Islet of Langerhans (tissue), 1 donor: ENCODE measurements around the gene SSNA1.
"Not testable (repeated sequence)": the region's sequence is repeated elsewhere in the genome, so short reads cannot be mapped to it uniquely, and the experiment has no call there.

Experiments
- FAIRE-seq: peaks from one replicate; lab custom pipeline; 2011; peaks lifted over from hg19 to GRCh38; lab: Jason Lieb, UNC

Gene SSNA1

GRCh38 chr9:137233143-137233980 lies 44.9 kb downstream of the SSNA1 start:
- no peak for FAIRE-seq

- FAIRE-seq = no peak
Measured at GRCh38 chr9:137234055-137234697, 45.7 kb downstream of the SSNA1 start.

GRCh38 chr9:137234758-137235423 lies 46.4 kb downstream of the SSNA1 start:
- FAIRE-seq = no peak

- no peak for FAIRE-seq
Measured at GRCh38 chr9:137235424-137236237, 47.2 kb downstream of the SSNA1 start.

GRCh38 chr9:137236238-137236935 lies 47.9 kb downstream of the SSNA1 start:
- FAIRE-seq = no peak

GRCh38 chr9:137236936-137237421 lies 48.5 kb downstream of the SSNA1 start:
- no peak for FAIRE-seq

- no peak for FAIRE-seq
Measured at GRCh38 chr9:137237759-137238726, 49.6 kb downstream of the SSNA1 start.

GRCh38 chr9:137239541-137240200 lies 51.2 kb downstream of the SSNA1 start:
- FAIRE-seq = not testable (repeated sequence)
